ENCODE data around the gene IZUMO2. TPM values are rescaled to one million over a fixed set of nuclear protein-coding genes. Genes with fewer than 3 reads are reported as not detected.

IZUMO2 gene
- total RNA-seq: not detected
- long read RNA-seq: 0 reads

- no peak for ATAC-seq (ENCODE audit: poor library complexity)
- intact Hi-C loops (cut with DNase I): no loop called here
- no peak for DNase-seq
Observed at GRCh38 chr19:50162988-50163387, at the start of gene IZUMO2. IZUMO2 (minus strand) TSS chr19:50163281; CDS start chr19:50163194, 87 bp downstream.

DNA sequence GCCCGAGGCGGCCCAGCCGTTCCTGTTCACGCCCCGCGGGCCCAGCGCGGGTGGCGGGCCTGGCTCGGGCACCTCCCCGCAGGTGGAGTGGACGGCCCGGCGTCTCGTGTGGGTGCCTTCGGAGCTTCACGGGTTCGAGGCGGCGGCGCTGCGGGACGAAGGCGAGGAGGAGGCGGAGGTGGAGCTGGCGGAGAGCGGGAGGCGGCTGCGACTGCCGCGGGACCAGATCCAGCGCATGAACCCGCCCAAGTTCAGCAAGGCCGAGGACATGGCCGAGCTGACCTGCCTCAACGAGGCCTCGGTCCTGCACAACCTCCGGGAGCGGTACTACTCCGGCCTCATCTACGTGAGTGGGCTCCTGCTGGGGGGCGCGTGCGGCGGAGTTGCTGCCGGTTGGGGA, 47.3 kb upstream of the IZUMO2 start:
- DNase-seq (no peak), ATAC-seq (ENCODE audit: poor library complexity) (no peak)
- intact Hi-C loops (cut with DNase I): no loop called here

GRCh38 chr19:50209131-50209530, 46.0 kb upstream of the IZUMO2 start:
- DNase-seq: no peak
- intact Hi-C loops (cut with DNase I): no loop called here

DNA sequence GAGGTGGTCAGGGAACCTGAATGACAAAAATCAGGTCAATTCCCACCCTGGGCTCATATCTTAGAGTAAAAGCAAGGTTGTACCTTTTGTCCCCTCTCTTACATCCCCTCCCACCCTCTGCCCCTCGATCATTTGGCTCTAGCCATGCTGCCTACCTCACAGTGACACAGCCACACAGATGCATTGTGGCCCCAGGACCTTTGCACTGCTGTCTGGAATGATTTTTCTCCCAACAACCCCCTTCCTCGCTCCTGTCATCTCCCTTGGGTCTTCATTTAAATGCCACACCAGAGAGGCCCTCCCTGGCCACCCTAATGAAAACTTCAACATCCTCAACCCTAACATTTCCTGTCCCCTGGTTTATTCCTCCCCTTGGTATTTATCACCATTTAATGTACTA, 44.6 kb upstream of the IZUMO2 start:
- DNase-seq: no peak
- intact Hi-C loops (cut with DNase I): no loop called here

More at GRCh38 chr19:50209131-50209530, 46.0 kb upstream of the IZUMO2 start:
- ATAC-seq (ENCODE audit: poor library complexity): no peak

DNA sequence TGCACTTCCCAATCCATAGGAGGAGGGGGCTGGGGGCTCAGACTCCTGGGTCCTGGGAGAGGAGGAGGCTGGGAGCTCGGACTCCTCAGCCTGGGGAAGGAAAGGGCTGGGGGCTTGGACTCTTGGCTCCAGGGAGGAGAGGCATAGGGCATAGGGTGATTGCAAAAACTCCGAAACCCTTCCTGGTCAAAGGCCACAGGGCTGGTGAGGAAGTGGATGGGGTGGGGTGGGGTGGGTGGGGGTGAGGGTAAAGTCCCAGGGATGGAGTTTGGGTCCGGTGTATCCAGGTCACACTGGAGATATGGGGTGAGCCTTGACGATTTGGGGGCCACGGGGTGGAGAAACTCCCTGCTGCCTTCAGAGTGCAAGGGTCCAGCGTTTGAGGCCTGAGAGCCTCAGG, 43.1 kb upstream of the IZUMO2 start:
- no peak for DNase-seq
- intact Hi-C loops (cut with DNase I): no loop called here
- ATAC-seq (ENCODE audit: poor library complexity): no peak

More for the DNA sequence above, 44.6 kb upstream of the IZUMO2 start:
- no peak for ATAC-seq (ENCODE audit: poor library complexity)

DNA sequence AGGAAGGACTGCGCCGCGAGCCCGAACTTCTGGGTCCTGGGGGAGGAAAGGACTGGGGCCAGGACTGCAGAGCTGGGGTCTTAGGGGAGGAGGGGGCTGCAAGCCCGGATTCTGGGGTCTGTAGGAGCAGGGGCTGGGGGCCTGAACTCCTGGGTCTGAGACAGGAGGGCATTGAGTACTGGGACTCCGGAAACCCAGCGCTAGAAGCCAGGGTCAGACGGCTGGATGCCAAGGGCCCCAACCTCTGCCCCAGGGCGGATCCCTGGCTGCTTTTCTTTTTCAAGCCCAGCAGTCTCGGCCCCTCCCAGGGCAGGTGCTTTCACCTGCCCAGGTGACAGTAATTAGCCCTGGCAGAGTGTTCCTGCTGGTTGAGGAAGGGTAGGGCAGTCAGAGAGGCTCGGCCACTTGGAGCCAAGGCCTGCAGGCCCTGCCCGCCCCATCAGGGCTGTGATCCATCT, 42.6 kb upstream of the IZUMO2 start:
- ATAC-seq (ENCODE audit: poor library complexity) (no peak), DNase-seq (no peak)
- intact Hi-C loops (cut with DNase I): no loop called here

DNA sequence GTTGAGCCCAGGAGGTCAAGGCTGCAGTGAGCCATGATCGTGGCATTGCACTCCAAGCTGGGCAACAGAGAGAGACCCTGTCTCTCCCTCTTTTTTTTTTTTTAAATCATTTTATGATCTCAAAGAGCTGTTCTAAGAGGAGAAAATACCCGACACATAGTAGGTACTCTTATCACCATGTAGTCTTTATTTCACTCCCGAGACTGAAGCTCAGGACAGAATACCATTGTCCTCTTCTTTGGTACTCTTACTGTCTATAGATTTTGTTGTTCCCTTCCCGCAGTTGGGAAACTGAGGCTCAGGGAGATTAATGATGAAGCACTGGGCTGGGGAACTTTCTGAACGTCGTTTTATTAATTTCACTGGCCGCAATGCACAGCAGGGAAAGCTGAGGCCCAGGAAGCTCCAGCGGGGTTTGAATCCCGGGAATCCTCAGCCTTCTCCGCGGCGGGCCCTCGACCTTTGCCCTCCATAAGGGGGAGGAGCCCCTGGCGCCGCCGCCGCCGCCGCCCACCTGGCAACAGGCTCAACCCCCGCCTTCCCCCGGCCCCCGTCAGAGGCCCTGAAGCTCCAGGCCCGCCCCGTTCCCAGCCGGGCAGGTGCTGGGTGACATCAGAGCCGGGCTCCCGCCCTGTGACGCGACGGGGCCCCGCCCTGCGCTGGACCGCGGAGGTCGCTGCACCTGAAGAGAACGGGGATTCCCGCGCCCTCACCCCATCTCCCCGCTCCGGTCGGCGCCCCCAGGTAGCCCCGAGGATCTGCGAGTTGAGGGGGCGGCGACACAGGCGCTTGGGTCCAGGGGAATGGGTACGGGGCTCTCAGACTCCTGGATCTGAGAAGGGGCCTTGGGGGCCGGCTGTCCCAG, 42.0 kb upstream of the IZUMO2 start:
- intact Hi-C loops (cut with DNase I): no loop called here
- ATAC-seq (ENCODE audit: poor library complexity) (peak; percentile 76), DNase-seq (peak; percentile 78)

DNA sequence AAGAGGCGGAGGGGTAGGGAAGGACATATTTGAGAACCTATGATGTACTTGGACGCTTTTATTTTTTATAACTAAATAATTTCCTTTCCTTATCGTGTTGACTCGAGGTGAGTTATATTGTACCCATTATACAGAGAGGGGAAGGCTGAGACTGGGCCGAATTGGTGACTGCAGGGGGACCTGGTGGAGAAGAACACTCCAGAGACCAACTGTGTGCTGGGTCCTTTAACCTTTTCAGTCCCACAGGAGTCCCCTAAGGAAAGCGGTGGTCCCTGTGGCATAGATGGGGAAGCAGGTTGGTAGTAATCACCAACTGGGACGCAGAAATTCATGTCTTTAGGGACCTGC, 41.0 kb upstream of the IZUMO2 start:
- ATAC-seq (ENCODE audit: poor library complexity) (no peak), DNase-seq (no peak)
- intact Hi-C loops (cut with DNase I): no loop called here

- peak; percentile 91 for DNase-seq
- intact Hi-C loops (cut with DNase I): no loop called here
- peak; percentile 87 for ATAC-seq (ENCODE audit: poor library complexity)
Observed at GRCh38 chr19:50203281-50204080, 40.4 kb upstream of the IZUMO2 start, which contains the start of gene MYH14. MYH14 (plus strand) TSS chr19:50203622; CDS start chr19:50210366, 6,744 bp downstream.

DNA sequence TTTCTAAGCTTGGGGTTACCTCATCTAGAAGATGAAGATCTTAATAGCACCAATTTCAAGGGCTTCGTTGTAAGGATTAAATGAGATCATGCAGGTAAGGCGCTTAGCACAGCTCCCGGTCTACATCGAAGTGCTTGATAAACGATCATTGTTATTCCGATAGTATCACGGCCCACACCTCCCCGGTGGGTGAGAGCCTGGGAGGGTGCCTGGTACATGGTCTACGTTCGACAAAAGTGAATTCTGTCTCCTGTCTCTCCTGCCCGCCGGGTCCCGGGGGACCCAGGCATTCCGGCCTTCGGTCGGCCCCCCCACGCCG, 39.8 kb upstream of the IZUMO2 start:
- DNase-seq (no peak), ATAC-seq (ENCODE audit: poor library complexity) (no peak)
- intact Hi-C loops (cut with DNase I): no loop called here

DNA sequence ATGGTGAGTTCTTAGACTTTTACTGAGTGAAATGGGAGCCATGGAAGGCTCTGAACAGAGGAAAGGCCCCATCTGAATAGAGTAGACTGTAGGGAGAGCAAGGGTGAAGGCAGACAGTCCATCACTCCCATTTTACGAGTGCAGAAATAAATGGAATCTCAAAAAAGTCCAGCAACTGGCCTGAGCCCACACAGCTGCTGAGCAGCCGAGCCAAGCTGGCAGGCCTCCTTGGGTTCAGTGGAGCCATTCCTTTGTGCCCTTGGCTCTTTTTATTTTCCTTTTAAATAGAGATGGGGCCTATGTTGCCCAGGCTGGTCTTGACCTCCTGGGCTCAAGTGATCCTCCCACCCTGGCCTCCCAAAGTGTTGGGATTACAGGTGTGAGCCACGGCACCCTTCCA, 39.3 kb upstream of the IZUMO2 start:
- DNase-seq (no peak), ATAC-seq (ENCODE audit: poor library complexity) (no peak)
- intact Hi-C loops (cut with DNase I): no loop called here

DNA sequence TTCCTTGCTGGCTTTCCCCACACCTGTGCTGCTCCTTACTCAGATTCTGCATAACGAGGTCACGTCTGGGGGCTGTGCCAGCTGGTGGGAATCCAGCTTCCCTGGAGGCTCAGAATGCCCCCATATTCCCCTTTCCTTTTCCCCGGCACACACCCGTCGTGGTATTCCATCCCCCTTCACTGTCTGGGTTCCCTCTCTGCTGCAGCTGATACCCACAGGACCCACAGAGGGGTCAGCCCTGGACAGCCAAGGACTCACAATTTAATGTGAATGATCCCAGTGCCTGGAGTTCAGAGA, 36.1 kb upstream of the IZUMO2 start:
- DNase-seq (no peak), ATAC-seq (ENCODE audit: poor library complexity) (peak; percentile 7)
- intact Hi-C loops (cut with DNase I): no loop called here

DNA sequence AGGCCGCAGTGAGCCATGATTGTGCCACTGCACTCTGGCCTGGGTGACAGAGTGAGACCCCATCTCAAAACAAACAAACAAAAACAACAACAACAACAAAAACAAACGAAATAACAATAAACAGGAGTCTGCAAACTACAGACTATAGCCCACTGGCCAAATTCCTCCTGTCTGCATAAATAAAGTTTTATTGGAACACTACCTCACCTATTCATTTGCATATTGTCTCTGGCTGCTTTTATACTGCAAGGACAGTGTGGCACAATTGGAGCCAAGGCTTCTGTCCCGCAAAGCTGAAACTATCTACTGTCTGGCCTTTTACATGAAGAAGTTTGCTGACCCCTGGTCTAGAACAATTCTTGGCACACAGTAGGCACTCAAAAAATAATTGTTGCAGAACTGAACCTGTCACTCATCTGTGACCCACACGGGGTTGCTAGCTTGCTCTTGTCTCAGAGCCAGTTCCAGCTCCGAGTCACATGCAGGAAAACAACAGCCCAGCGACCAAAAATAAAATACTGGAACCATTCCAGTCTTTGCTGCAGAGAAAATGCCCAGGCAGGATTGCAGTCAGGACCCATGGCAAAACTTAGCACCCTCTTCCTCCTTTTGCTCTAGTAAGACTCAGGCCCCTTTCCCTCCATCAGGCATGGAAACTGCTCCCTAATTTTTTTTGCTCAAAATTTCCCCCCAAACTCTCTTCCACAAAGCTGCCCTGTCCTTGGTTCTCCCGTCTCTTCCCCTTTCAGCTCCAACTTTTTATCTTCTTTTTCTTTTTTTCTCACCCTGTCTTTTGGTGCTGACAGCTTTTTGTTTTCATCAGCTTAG, 35.6 kb upstream of the IZUMO2 start:
- ATAC-seq (ENCODE audit: poor library complexity): peak; percentile 57
- intact Hi-C loops (cut with DNase I): no loop called here
- DNase-seq: no peak

DNA sequence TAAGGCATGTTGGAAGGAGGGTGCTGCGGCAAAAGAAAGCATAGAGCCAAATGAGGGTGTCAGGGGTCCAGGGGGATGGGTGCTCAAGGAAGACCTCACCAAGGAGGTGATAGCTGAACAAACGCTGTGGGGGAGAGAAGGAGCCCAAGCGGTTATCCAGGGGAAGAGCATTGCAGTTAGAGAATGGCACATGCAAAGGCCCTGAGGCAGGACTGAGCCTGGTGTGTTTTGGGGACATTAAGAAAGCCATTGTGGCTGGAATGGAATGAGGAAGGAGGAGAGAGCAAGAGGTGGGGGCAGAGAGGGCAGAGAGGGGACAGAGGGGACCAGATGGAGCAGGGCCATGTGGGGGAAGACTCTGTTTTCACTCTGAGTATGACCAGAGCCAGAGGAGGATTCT, 34.3 kb upstream of the IZUMO2 start:
- intact Hi-C loops (cut with DNase I): no loop called here
- ATAC-seq (ENCODE audit: poor library complexity) (no peak), DNase-seq (no peak)

GRCh38 chr19:50196322-50196932, 33.3 kb upstream of the IZUMO2 start:
- intact Hi-C loops (cut with DNase I): no loop called here
- no peak for DNase-seq
- no peak for ATAC-seq (ENCODE audit: poor library complexity)

- no peak for ATAC-seq (ENCODE audit: poor library complexity)
Observed at GRCh38 chr19:50195224-50195623, 32.1 kb upstream of the IZUMO2 start.

DNA sequence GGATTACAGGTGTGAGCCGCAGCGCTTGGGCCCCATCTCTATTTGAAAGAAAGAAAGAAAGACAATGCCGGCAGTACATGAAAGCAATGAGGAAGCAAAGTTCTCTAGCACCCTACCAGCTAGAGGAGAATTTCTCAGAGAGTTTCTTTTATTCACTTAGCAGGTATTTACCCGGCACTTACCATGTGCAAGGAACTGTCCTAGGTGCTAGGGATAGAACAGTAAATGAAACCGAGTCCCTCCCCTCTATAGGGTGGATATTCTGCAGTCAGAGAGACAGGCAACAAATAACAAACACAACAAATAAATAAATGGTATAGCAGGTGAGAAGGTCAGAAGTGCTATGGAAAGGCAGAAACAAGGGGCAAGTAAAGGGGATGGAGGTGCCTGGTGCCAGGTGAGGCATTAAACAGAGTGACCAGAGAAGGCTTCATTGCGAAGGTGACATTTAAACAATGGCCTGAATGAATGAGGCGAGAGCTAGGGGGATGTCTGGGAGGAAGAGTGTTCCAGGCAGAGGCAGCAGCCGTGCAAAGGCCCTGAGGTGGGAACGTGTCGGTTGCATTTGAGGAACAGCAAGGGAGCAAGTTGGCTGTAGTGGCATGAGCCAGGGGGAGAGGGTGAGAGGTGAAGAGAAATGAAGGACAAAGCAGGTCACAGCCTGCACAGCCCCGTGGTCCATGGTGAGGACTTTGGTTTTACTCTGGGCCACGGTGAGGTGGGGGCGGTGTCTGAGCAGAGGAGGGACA, 29.6 kb upstream of the IZUMO2 start:
- ATAC-seq (ENCODE audit: poor library complexity) (no peak), DNase-seq (no peak)
- intact Hi-C loops (cut with DNase I): no loop called here

More at GRCh38 chr19:50195224-50195623, 32.1 kb upstream of the IZUMO2 start:
- intact Hi-C loops (cut with DNase I): no loop called here
- DNase-seq: no peak

DNA sequence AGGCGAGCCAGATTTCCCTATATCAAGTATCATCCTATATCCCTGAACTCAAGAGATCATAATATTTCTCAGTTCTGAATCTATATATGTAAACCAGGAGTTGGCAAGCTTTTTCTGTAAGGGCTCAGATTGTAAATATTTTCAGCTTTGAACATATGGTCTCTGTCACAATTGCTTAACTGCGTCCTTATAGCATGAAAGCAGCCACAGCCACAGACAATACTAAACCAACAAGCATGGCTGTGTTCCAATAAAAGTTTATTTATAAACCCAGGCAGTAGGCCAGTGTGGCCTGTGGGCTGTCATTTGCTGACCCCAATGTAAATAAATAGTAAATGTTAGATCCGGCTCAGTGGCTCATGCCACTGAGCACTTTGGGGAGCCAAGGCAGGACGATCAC, 28.1 kb upstream of the IZUMO2 start:
- ATAC-seq (ENCODE audit: poor library complexity) (peak; percentile 80), DNase-seq (no peak)
- intact Hi-C loops (cut with DNase I): no loop called here
